SH-SY5Y (cell line): ENCODE results near the gene CHMP4A.

Experiments used
- GATA2 ChIP-seq: IDR thresholded peaks from 2 replicates; pipeline ENCODE4 v1.6.1; 2011; ENCODE audit warnings: mild to moderate bottlenecking, low read depth, low read length
- GATA3 ChIP-seq: IDR thresholded peaks from 2 replicates; pipeline ENCODE4 v1.6.1; 2011; ENCODE audit warnings: low read depth, mild to moderate bottlenecking, low read length, moderate library complexity

The CHMP4A gene

DNA sequence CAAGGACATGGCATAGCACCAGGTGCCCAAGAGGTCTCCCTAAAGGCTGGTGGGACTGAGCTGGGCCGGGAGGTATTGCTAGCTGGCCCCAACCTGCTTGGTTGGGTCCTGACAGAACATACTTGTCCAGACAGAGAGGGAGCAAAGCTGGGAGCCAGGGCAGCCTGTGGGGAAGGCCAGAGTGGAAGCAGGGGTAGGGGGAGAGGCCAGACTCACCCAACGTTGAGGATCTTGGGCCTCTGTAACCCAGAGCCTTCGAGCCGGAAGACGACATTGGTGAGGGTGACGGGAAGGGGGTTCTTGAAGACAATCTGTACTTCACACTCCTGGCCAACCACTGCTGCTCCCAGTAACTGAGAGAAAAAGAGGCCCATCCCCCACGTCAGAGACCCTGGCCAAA lies 40.6 kb upstream of the CHMP4A start:
- TF ChIP-seq GATA3 (no peak), GATA2 (no peak)

GRCh38 chr14:24252289-24253124 lies 39.2 kb upstream of the CHMP4A start:
- TF ChIP-seq GATA2, result no peak

- TF ChIP-seq GATA3 (no peak), GATA2 (no peak)
Measured at GRCh38 chr14:24251880-24252288, 38.6 kb upstream of the CHMP4A start.

DNA sequence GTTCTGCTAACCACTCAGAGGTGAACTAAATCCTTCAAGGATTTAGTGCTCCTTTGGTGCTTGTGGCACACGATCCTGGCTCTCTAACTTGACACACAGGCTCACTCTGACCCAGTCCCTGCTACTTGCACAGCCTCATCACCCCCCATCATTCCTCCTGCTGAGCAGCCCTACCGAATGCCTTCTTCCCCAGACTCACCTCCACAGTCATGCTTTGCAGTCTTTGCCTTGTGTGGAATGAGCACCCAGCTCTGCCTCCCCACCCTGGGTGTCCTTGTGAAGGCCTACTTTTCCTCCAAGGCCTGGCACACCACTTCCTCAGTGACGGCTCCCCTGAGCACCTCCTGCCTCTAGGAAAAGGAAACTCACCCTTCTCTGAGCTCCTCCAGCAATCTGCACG lies 37.1 kb upstream of the CHMP4A start:
- TF ChIP-seq GATA2 (no peak), GATA3 (no peak)

- TF ChIP-seq GATA2 (no peak), GATA3 (no peak)
Measured at GRCh38 chr14:24249230-24250021, 36.1 kb upstream of the CHMP4A start.

GRCh38 chr14:24247422-24247821 lies 34.1 kb upstream of the CHMP4A start:
- TF ChIP-seq GATA2 (no peak), GATA3 (no peak)

GRCh38 chr14:24246765-24247212 lies 33.5 kb upstream of the CHMP4A start:
- TF ChIP-seq GATA3 (no peak), GATA2 (no peak)

GRCh38 chr14:24243336-24243836 lies 30.1 kb upstream of the CHMP4A start:
- no peak for TF ChIP-seq GATA3
- TF ChIP-seq GATA2, result no peak

- no peak for TF ChIP-seq GATA3
- no peak for TF ChIP-seq GATA2
Measured at GRCh38 chr14:24241829-24242443, 28.6 kb upstream of the CHMP4A start.

- TF ChIP-seq GATA2 (no peak), GATA3 (no peak)
Measured at GRCh38 chr14:24240110-24240918, 27.0 kb upstream of the CHMP4A start.

DNA sequence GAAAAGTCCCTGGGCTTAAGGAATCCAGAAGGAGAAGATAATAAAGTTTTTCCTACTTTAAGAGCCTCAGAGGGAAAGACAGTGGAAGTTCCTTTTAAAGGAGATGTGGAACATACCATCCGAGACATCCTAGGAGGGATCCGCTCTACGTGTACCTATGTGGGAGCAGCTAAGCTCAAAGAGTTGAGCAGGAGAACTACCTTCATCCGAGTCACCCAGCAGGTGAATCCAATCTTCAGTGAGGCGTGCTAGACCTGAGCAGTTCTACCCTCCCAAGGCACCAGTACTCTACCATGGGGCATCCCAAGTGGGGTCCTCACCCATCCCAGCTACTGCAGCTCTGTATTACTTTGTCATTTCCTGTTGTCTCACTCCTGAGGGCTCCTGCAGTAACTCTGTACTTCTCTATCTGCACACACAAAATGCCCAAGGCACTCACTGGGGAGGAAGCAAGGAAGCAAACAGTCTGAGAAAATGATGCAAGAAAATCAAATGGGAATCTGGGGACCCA lies 25.3 kb upstream of the CHMP4A start:
- TF ChIP-seq GATA2 (no peak), GATA3 (no peak)

GRCh38 chr14:24238123-24238522 lies 24.8 kb upstream of the CHMP4A start:
- no peak for TF ChIP-seq GATA3
- no peak for TF ChIP-seq GATA2

GRCh38 chr14:24237463-24237955 lies 24.2 kb upstream of the CHMP4A start:
- no peak for TF ChIP-seq GATA2
- no peak for TF ChIP-seq GATA3

GRCh38 chr14:24236689-24237462 lies 23.6 kb upstream of the CHMP4A start:
- TF ChIP-seq GATA3, result no peak
- TF ChIP-seq GATA2, result no peak
